Measurements from ENCODE around the gene ZNF644.
"Not testable (repeated sequence)": the region's sequence is repeated elsewhere in the genome, so short reads cannot be mapped to it uniquely, and the experiment has no call there.

ZNF644 gene

GRCh38 chr1:91021686-91022517, at the start of gene ZNF644:
TSS of gene ZNF644 (minus strand) at chr1:91022035. CDS start at chr1:90982353, 39,682 bp downstream.
- peak; percentile 83 for DNase-seq (ENCODE audit: low read depth)

GRCh38 chr1:91070298-91070697, 48.5 kb upstream of the ZNF644 start:
- no peak for DNase-seq (ENCODE audit: low read depth)

- DNase-seq (ENCODE audit: low read depth): no peak
Measured at GRCh38 chr1:91066538-91066937, 44.7 kb upstream of the ZNF644 start.

- no peak for DNase-seq (ENCODE audit: low read depth)
Measured at GRCh38 chr1:91065337-91065736, 43.5 kb upstream of the ZNF644 start.

GRCh38 chr1:91063403-91063802, 41.6 kb upstream of the ZNF644 start:
- not testable (repeated sequence) for DNase-seq (ENCODE audit: low read depth)

- DNase-seq (ENCODE audit: low read depth): no peak
Measured at GRCh38 chr1:91059157-91059556, 37.3 kb upstream of the ZNF644 start.

- DNase-seq (ENCODE audit: low read depth): no peak
Measured at GRCh38 chr1:91057784-91058183, 35.9 kb upstream of the ZNF644 start.

- DNase-seq (ENCODE audit: low read depth): no peak
Measured at GRCh38 chr1:91054780-91055481, 33.1 kb upstream of the ZNF644 start.

GRCh38 chr1:91053630-91054029, 31.8 kb upstream of the ZNF644 start:
- no peak for DNase-seq (ENCODE audit: low read depth)

- not testable (repeated sequence) for DNase-seq (ENCODE audit: low read depth)
Measured at GRCh38 chr1:91049551-91049950, 27.7 kb upstream of the ZNF644 start.

- DNase-seq (ENCODE audit: low read depth): no peak
Measured at GRCh38 chr1:91046766-91047165, 24.9 kb upstream of the ZNF644 start.

GRCh38 chr1:91045284-91045683, 23.4 kb upstream of the ZNF644 start:
- no peak for DNase-seq (ENCODE audit: low read depth)

GRCh38 chr1:91044776-91045175, 22.9 kb upstream of the ZNF644 start:
- not testable (repeated sequence) for DNase-seq (ENCODE audit: low read depth)

- not testable (repeated sequence) for DNase-seq (ENCODE audit: low read depth)
Measured at GRCh38 chr1:91042372-91042771, 20.5 kb upstream of the ZNF644 start.

GRCh38 chr1:91038582-91038981, 16.7 kb upstream of the ZNF644 start:
- DNase-seq (ENCODE audit: low read depth): no peak

- no peak for DNase-seq (ENCODE audit: low read depth)
Measured at GRCh38 chr1:91036894-91037829, 15.3 kb upstream of the ZNF644 start.

GRCh38 chr1:91032349-91032748, 10.5 kb upstream of the ZNF644 start:
- DNase-seq (ENCODE audit: low read depth): no peak

- DNase-seq (ENCODE audit: low read depth): no peak
Measured at GRCh38 chr1:91031081-91031480, 9.2 kb upstream of the ZNF644 start.

GRCh38 chr1:91026777-91027176, 4.9 kb upstream of the ZNF644 start:
- DNase-seq (ENCODE audit: low read depth): no peak

- no peak for DNase-seq (ENCODE audit: low read depth)
Measured at GRCh38 chr1:91026320-91026719, 4.5 kb upstream of the ZNF644 start.

- DNase-seq (ENCODE audit: low read depth): no peak
Measured at GRCh38 chr1:91024481-91025119, 2.8 kb upstream of the ZNF644 start.

GRCh38 chr1:91022518-91022929, 689 bp upstream of the ZNF644 start:
- no peak for DNase-seq (ENCODE audit: low read depth)

Data from stimulated activated CD8-positive, alpha-beta memory T cell treated with anti-CD3 and anti-CD28 coated beads, Interleukin-12 subunit alpha, Interleukin-12 subunit beta, amount 100 ng/mL, for 4 hours (primary cell).